AG09319 (cell line): ENCODE data around the gene TRA2B.
"Not testable (repeated sequence)": the region's sequence is repeated elsewhere in the genome, so short reads cannot be mapped to it uniquely, and the experiment has no call there.

Experiments used
- DNase-seq: peaks from one replicate; pipeline ENCODE4 v3.0.0-alpha.2; 2010; ENCODE audit warnings: low read depth; ENCODE audit errors: extremely low read depth
- TF ChIP-seq, protein P1 (sequence below): IDR thresholded peaks from 2 replicates; pipeline ENCODE4 v1.5.1; 2011; ENCODE audit warnings: low read depth, mild to moderate bottlenecking, inconsistent platforms, low read length, moderate library complexity

The TRA2B gene

DNA sequence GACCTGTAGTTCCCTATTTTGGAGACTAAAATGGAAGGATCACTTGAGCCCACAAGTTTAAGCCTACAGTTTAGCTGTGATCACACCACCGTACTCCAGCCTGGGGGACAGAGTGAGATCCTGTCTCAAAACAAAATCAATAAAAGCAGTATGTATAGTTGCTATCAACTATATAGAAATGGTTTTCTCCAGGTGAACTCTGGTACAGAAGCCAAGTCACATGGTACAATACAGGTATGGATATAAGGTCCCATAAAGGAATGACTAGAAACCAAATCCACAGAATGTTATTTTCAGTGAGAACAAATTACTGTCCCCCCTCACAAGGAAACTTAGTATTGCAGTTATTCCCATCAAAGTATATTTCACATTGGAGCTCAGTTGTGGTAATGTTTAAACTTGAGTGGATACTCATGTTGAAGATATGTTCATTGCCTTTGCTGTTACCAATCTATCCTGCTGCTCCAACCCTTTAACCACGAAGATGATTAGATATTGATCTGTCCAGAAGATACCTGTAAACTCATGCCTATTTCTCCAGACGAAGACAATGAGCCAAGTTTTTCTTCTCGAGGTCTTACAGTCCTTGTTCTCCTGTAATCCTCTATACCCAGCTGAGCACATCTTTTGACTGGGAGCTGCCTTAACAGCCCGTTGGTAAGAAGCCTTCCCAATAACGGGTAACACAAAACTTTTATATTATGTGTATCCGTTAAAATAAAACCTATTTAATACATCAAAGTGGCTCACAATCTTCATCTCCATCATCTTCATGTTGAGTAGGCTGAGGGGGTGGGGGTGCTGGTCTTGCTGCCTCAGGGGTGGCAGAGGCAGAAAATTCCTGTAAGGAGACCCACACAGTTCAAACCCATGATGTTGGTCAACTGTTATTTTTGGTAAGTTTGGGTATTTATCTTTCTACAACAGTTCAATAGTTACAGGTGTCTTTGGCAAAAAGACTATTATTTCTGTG, 24.6 kb downstream of the TRA2B start:
- TF ChIP-seq, protein P1, sequence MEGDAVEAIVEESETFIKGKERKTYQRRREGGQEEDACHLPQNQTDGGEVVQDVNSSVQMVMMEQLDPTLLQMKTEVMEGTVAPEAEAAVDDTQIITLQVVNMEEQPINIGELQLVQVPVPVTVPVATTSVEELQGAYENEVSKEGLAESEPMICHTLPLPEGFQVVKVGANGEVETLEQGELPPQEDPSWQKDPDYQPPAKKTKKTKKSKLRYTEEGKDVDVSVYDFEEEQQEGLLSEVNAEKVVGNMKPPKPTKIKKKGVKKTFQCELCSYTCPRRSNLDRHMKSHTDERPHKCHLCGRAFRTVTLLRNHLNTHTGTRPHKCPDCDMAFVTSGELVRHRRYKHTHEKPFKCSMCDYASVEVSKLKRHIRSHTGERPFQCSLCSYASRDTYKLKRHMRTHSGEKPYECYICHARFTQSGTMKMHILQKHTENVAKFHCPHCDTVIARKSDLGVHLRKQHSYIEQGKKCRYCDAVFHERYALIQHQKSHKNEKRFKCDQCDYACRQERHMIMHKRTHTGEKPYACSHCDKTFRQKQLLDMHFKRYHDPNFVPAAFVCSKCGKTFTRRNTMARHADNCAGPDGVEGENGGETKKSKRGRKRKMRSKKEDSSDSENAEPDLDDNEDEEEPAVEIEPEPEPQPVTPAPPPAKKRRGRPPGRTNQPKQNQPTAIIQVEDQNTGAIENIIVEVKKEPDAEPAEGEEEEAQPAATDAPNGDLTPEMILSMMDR: no peak
- no peak for DNase-seq

GRCh38 chr3:185912512-185912911, 25.3 kb downstream of the TRA2B start:
- TF ChIP-seq, protein P1: no peak
- no peak for DNase-seq

GRCh38 chr3:185911076-185911448, 26.8 kb downstream of the TRA2B start:
- DNase-seq: not testable (repeated sequence)

- DNase-seq: not testable (repeated sequence)
These were observed 27.3 kb downstream of the TRA2B start for GRCh38 chr3:185910322-185911075.

DNA sequence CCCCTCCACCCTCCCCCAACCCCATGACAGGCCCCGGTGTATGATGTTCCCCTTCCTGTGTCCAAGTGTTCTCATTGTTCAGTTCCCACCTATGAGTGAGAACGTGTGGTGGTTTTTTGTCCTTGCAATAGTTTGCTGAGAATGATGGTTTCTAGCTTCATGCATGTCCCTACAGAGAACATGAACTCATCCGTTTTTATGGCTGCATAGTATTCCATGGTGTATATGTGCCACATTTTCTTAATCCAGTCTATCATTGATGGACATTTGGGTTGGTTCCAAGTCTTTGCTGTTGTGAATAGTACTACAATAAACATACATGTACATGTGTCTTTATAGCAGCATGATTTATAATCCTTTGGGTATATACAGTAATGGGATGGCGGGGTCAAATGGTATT, 27.9 kb downstream of the TRA2B start:
- not testable (repeated sequence) for DNase-seq

- TF ChIP-seq, protein P1: no peak
- DNase-seq: peak; percentile 61
These were observed 37.6 kb downstream of the TRA2B start for GRCh38 chr3:185900228-185900627.

GRCh38 chr3:185896636-185897035, 41.2 kb downstream of the TRA2B start:
- no peak for DNase-seq
- TF ChIP-seq, protein P1: no peak

- DNase-seq: no peak
- TF ChIP-seq, protein P1: no peak
These were observed 50.7 kb downstream of the TRA2B start for GRCh38 chr3:185887066-185887465.
